Activated CD4-positive, alpha-beta T cell treated with anti-CD3 and anti-CD28 coated beads, Interleukin-2, amount 10 ng/mL, durations not matched to agents 24 days and 14 days (primary cell): Measurements from ENCODE around the gene DGCR6. TPM values are rescaled to one million over a fixed set of nuclear protein-coding genes. Genes with fewer than 3 reads are reported as not detected.
"Not testable (repeated sequence)": the region's sequence is repeated elsewhere in the genome, so short reads cannot be mapped to it uniquely, and the experiment has no call there.

Experiments
- DNase-seq: peaks from one replicate; pipeline ENCODE4 v3.0.0; 2022
- H3K27ac Mint-ChIP-seq: one replicate; pipeline ENCODE4 v1.8.0; 2022; ENCODE audit warnings: mild to moderate bottlenecking, mixed read lengths
- H3K27me3 Mint-ChIP-seq: one replicate; pipeline ENCODE4 v1.8.0; 2022; ENCODE audit warnings: mixed read lengths
- H3K36me3 Mint-ChIP-seq: one replicate; pipeline ENCODE4 v1.8.0; 2022; ENCODE audit warnings: low read depth, mild to moderate bottlenecking, mixed read lengths
- H3K4me1 Mint-ChIP-seq: one replicate; pipeline ENCODE4 v1.8.0; 2021; ENCODE audit warnings: mixed read lengths
- H3K4me3 Mint-ChIP-seq: one replicate; pipeline ENCODE4 v1.8.0; 2022; ENCODE audit warnings: mild to moderate bottlenecking, moderate library complexity, mixed read lengths
- H3K9me3 Mint-ChIP-seq: one replicate; pipeline ENCODE4 v1.8.0; 2021; ENCODE audit warnings: mixed read lengths
- intact Hi-C: fragments of 100-400 bp; cut with micrococcal nuclease; formaldehyde crosslinking; loops from one replicate; pipeline ENCODE4 v1.15.1; 2023
- total RNA-seq: library from RNA; stranded (reverse); gene quantifications from 2 replicates; pipeline ENCODE4 v1.2.3, GENCODE V29; 2022

The DGCR6 gene
- total RNA-seq: 1.3 and 1.5 TPM in 2 replicates

DNA sequence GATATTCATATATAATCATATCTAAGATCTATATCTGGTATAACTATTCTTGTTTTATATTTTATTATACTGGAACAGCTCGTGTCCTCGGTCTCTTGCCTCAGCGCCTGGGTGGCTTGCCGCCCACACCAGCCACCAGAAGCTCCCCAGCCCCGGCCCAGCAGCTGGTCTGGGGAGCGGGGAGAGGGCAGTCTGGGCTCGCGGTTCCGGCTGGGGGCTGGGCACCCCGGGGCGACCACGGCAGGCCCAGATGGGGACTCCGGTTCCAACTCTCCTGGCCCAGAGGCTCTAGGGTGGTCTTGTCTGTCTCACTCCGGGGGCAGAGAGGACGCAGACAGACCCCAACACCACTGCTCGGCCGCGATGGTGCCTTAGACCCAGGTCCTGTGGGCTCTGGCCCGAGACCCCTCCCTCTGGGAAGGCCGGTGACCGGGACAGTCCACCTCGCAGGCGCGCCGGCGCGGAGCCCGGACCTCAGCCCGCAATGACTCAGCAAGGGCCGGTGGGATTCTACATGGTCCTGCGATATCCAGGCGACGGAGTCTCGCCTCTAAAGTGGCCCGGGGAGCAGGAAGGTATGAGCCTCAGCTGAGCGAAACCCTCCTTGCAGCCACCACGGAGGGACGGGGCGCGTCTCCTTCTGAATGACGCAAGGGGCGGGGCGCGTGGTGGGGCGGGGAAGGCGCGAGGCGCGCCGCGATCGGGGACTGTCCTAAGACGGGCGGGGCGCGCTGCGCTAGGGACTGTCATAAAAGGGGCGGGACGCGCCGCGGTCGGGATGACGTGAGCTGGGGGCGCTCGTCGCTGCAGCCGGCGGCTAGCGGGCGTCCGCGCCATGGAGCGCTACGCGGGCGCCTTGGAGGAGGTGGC lies at the start of gene DGCR6:
Gene DGCR6, plus strand, starts transcription at position 781 of the 870 bp plus-strand sequence. Its CDS starts 55 bp downstream, at position 836.
- H3K27me3 Mint-ChIP-seq: no peaks in the 10 kb centered on the region
- H3K4me1 Mint-ChIP-seq: no peaks in the 10 kb centered on the region
- H3K27ac Mint-ChIP-seq: no peak within 1 kb of the TSS
- H3K36me3 Mint-ChIP-seq: no peaks in the 10 kb centered on the region
- DNase-seq: no peak
- H3K9me3 Mint-ChIP-seq: no peaks in the 10 kb centered on the region
- no peak within 1 kb of the TSS for H3K4me3 Mint-ChIP-seq
- intact Hi-C loops: no loop called here

- H3K27ac Mint-ChIP-seq, intact Hi-C loops, H3K27me3 Mint-ChIP-seq, H3K4me3 Mint-ChIP-seq, H3K4me1 Mint-ChIP-seq, H3K36me3 Mint-ChIP-seq, H3K9me3 Mint-ChIP-seq: not testable (repeated sequence)
- DNase-seq: peak; percentile 29
These were observed 46.8 kb upstream of the DGCR6 start for GRCh38 chr22:18859314-18859713.

DNA sequence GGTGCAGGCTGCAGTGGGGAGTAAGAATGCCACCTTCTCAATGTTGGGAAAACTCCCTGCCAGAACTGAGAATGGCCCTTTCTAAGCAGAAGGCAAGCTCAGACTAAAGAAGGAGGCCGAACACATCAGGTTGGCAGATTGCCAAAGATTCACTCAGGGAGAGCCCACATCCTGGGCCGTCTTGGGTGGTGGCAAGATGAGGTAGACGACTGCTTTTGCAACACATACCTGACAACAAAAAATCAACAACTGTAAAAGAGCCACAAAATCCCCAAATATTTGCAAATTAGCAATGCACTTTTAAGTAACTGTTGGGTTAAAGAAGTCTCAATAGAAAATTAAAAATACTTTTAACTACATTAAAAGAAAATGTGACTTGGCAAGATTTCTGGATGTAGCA lies 24.9 kb upstream of the DGCR6 start:
- H3K9me3 Mint-ChIP-seq, H3K27me3 Mint-ChIP-seq, H3K4me1 Mint-ChIP-seq, intact Hi-C loops, H3K4me3 Mint-ChIP-seq, H3K36me3 Mint-ChIP-seq, H3K27ac Mint-ChIP-seq: not testable (repeated sequence)
- DNase-seq: peak; percentile 92

DNA sequence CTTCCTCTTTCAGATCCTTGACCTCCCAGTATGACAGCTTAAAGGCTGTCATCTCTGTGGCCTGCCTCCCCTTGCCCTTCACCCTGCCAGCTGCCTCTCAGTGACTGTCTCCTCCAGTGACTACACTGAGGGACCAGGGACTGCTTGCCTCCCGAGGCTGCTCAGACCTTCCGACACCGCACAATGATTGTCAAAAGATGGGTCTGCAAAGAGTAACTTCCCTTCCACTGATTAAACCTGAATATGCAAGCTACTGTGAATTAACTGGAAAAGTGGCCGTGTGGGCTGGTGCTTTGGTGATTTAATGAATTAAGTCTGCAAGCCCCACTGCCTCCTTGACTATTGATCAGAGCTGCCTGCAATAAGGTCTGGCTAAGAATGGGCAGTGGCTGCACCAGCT lies 21.7 kb upstream of the DGCR6 start:
- not testable (repeated sequence) for H3K4me3 Mint-ChIP-seq

DNA sequence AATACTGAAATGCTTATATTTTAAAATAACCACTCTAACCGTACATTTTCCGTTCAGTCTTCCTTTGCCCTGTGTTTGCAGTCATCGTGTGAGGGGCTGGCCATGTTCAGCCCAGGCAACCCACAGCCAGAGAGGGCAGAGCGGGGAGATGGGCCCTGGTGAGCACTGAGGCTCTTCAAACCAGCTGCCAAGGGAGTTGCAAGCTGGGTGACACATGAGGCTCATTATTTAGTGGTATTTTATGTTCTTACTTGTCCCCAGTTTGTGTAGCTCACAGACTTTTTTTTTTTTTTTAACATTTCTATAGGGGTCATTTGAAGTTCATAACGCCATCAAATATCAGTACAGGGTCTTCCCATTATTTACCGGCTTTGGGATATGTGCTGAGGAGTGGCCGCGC lies 18.0 kb upstream of the DGCR6 start:
- Mint-ChIP-seq H3K36me3 (no peaks in the 10 kb centered on the region), H3K27me3 (no peaks in the 10 kb centered on the region), H3K4me1 (no peaks in the 10 kb centered on the region), H3K4me3 (no peak overlapping the region), H3K27ac (no peak overlapping the region), H3K9me3 (no peaks in the 10 kb centered on the region)
- DNase-seq: no peak
- intact Hi-C loops: no loop called here

More for the DNA sequence above, 21.7 kb upstream of the DGCR6 start:
- H3K4me1 Mint-ChIP-seq, H3K27me3 Mint-ChIP-seq, H3K36me3 Mint-ChIP-seq, intact Hi-C loops, H3K9me3 Mint-ChIP-seq, H3K27ac Mint-ChIP-seq: not testable (repeated sequence)
- peak; percentile 58 for DNase-seq

DNA sequence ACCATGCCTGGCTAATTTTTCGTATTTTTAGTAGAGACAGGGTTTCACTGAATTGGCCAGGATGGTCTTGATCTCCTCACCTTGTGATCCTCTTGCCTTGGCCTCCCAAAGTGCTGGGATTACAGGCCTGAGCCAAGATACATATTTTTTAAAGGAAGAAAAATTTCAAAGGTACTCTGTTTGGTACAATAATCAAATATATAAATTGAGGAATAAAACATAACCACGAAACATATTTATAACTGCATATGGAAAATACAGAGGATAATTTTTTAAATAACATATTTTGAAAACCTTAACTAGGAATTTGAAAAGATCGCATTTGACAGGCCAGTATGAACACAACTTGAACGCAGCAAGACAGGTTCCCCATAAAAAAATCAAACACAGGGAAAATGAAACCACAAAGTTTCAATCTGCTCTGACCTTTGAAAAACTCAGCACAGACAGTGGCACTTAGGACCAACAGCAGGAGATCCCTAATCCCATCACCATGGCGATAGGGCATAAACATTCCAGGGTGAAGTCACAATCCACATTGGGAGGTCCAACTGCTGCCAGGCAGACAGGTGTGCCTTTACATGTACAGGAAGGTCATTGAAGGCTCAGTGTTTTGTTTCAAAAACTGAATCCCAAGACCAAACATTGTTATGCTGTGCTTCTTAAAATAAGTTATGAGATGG lies 15.5 kb upstream of the DGCR6 start:
- DNase-seq, H3K36me3 Mint-ChIP-seq, H3K27ac Mint-ChIP-seq, H3K4me1 Mint-ChIP-seq, intact Hi-C loops, H3K27me3 Mint-ChIP-seq, H3K4me3 Mint-ChIP-seq, H3K9me3 Mint-ChIP-seq: not testable (repeated sequence)

GRCh38 chr22:18893775-18894174 lies 12.3 kb upstream of the DGCR6 start:
- H3K4me1 Mint-ChIP-seq, H3K36me3 Mint-ChIP-seq, H3K9me3 Mint-ChIP-seq: not testable (repeated sequence)

GRCh38 chr22:18896037-18896657 lies 10.0 kb upstream of the DGCR6 start:
- peak; percentile 66 for DNase-seq
- H3K27me3 Mint-ChIP-seq: not testable (repeated sequence)

More at GRCh38 chr22:18893775-18894174, 12.3 kb upstream of the DGCR6 start:
- H3K4me3 Mint-ChIP-seq, H3K27me3 Mint-ChIP-seq, DNase-seq, intact Hi-C loops, H3K27ac Mint-ChIP-seq: not testable (repeated sequence)

GRCh38 chr22:18906410-18906745 lies 258 bp downstream of the DGCR6 start:
- intact Hi-C loops, H3K27ac Mint-ChIP-seq, DNase-seq, H3K4me3 Mint-ChIP-seq, H3K36me3 Mint-ChIP-seq, H3K4me1 Mint-ChIP-seq, H3K9me3 Mint-ChIP-seq, H3K27me3 Mint-ChIP-seq: not testable (repeated sequence)

More at GRCh38 chr22:18896037-18896657, 10.0 kb upstream of the DGCR6 start:
- H3K4me3 Mint-ChIP-seq, intact Hi-C loops, H3K4me1 Mint-ChIP-seq, H3K27ac Mint-ChIP-seq, H3K9me3 Mint-ChIP-seq, H3K36me3 Mint-ChIP-seq: not testable (repeated sequence)

DNA sequence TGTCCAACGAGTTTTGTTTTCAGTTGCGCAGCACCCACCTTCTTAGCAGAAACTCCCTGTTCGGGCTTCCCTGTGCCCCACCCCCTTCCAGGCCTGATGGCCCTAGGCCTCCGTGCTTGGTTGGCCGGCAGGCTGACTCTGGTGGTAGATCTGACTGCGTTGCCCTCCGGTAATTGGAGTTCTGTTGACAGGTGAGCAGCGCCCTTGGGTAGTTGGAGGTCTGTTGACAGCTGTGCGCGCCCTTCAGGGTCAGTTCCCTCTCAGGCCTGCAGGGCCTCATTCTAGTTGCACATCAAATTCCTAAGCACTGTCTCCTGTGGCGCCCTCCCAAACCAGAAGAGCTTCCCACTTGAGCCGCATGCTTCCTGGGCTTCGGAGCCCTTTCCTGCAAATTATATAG lies 776 bp downstream of the DGCR6 start:
- H3K4me3 Mint-ChIP-seq: no peak overlapping the region
- no peak overlapping the region for H3K27ac Mint-ChIP-seq
- no peaks in the 10 kb centered on the region for H3K9me3 Mint-ChIP-seq
- no peaks in the 10 kb centered on the region for H3K4me1 Mint-ChIP-seq
- H3K36me3 Mint-ChIP-seq: no peaks in the 10 kb centered on the region
- intact Hi-C loops: no loop called here
- H3K27me3 Mint-ChIP-seq: no peaks in the 10 kb centered on the region
- DNase-seq: no peak

DNA sequence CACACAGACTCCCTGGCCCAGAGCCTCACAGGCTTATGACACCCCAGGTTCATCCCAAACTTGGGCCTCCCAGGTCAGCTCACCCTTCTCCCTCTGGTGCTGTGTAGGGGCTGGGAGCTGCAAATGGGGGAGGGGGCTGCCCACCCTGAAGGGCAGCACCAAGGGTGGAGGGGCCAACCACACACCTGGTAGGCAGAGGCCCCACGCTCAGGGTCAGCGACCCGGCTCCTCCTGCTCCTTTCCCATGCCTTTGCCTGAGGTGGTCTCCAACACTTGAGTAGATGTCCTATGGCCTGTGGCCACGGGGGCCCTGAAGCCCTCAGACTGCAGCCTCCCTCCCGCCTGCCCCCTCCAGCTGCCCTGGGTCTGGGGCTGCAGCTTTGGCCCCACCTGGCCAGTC lies 3.4 kb downstream of the DGCR6 start:
- Mint-ChIP-seq H3K4me1 (no peaks in the 10 kb centered on the region), H3K4me3 (no peak overlapping the region), H3K9me3 (no peaks in the 10 kb centered on the region), H3K36me3 (no peaks in the 10 kb centered on the region), H3K27me3 (no peaks in the 10 kb centered on the region), H3K27ac (no peak overlapping the region)
- intact Hi-C loops: no loop called here
- DNase-seq: no peak

DNA sequence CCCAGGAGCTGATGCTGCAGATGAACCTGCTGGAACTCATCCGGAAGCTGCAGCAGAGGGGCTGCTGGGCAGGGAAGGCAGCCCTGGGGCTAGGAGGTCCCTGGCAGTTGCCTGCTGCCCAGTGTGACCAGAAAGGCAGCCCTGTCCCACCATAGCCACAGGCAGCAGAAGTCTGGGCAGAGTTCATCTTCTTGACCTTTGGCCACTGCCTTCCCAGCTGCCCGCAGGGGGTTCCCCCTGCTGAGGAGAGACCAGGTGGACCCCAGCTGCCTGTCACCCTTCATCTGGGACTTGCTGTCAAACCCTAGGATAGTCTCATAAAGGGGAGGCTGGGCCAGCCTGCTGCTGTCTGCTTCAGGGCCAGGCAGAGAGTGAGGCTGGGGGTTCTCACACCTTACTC lies 5.4 kb downstream of the DGCR6 start:
- H3K27me3 Mint-ChIP-seq, DNase-seq, H3K4me3 Mint-ChIP-seq, H3K9me3 Mint-ChIP-seq, H3K36me3 Mint-ChIP-seq, H3K4me1 Mint-ChIP-seq, H3K27ac Mint-ChIP-seq, intact Hi-C loops: not testable (repeated sequence)

DNA sequence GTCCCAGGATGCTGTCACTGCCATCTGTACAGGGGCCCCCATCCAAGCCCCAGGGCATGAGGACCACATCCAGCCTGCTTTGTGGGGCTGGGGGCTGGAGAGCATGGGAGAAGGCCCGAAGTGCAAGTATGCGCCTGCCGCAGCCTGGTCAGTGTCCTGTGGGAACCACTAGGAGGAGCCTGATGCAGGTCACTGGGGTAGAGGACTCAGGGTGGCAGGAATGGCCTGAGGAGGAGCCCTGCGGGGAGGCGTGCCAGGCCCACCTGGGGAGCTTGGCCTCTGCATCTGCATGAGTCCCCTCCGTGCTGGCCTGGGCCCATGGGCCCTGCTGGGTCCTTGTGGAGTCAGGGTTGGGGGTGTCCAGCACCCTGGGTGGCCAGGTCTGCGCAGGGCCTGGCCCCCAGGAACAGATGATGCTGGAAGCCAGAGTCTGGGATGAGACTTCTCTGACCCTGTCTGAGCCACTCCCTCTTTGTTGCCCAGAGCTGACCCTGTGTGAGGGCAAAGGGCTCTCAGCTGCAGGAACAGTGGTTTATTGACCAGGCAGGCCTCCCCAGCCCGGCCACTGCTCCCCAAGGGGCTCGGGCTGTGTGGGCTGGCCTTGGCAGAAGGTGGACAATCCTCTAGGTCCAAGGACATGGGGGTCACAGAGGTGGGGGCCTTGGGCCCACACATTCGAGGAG lies 6.3 kb downstream of the DGCR6 start:
- H3K36me3 Mint-ChIP-seq, intact Hi-C loops, H3K9me3 Mint-ChIP-seq, H3K27me3 Mint-ChIP-seq, H3K4me3 Mint-ChIP-seq, DNase-seq, H3K27ac Mint-ChIP-seq, H3K4me1 Mint-ChIP-seq: not testable (repeated sequence)

DNA sequence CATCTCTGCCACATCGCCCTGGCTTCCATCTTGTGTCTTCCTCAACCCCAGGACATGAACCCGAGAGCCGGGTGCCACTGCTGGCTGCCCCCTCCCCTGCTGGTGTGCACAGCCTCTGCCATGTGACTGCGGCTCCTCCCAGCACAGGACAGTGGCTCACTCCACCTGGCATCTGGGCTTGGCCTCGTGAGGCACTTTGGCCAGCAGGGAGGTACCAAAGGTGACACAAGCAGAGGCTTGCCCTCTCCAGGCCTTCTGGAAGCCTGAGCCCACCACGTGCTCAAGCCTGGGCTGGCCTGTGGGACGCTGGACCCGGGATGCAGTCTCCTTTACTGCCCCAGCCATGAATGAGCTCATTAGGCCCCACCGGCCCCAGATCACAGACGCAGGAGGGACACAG lies 8.4 kb downstream of the DGCR6 start:
- intact Hi-C loops, DNase-seq, H3K4me1 Mint-ChIP-seq, H3K36me3 Mint-ChIP-seq, H3K9me3 Mint-ChIP-seq, H3K4me3 Mint-ChIP-seq, H3K27me3 Mint-ChIP-seq, H3K27ac Mint-ChIP-seq: not testable (repeated sequence)
